ENCODE results near the gene FARP1. TPM values are rescaled to one million over a fixed set of nuclear protein-coding genes. Genes with fewer than 3 reads are reported as not detected.

Gene FARP1
- total and polyA plus RNA-seq, 2 of the 13 experiments (the other 11 are each of a cell fraction or from before 2014, with no cell fraction given), result 70.6 to 126 TPM

- no peak for TF ChIP-seq ZBTB40 (IDR thresholded peaks at IDR 0.05)
- no peak for TF ChIP-seq ZBTB40 (CRISPR knock-in tag; IDR thresholded peaks at IDR 0.05)
- TF ChIP-seq, protein P1, sequence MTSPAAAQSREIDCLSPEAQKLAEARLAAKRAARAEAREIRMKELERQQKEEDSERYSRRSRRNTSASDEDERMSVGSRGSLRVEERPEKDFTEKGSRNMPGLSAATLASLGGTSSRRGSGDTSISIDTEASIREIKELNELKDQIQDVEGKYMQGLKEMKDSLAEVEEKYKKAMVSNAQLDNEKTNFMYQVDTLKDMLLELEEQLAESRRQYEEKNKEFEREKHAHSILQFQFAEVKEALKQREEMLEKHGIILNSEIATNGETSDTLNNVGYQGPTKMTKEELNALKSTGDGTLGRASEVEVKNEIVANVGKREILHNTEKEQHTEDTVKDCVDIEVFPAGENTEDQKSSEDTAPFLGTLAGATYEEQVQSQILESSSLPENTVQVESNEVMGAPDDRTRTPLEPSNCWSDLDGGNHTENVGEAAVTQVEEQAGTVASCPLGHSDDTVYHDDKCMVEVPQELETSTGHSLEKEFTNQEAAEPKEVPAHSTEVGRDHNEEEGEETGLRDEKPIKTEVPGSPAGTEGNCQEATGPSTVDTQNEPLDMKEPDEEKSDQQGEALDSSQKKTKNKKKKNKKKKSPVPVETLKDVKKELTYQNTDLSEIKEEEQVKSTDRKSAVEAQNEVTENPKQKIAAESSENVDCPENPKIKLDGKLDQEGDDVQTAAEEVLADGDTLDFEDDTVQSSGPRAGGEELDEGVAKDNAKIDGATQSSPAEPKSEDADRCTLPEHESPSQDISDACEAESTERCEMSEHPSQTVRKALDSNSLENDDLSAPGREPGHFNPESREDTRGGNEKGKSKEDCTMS (CRISPR knock-in tag; conservative IDR thresholded peaks at IDR 0.05), result no peak
- no peak for TF ChIP-seq HNF4G (IDR thresholded peaks at IDR 0.05; ENCODE audit: borderline replicate concordance, low read depth, low read length)
- no peak for TF ChIP-seq HNF4G (CRISPR knock-in tag; IDR thresholded peaks at IDR 0.05; ENCODE audit: borderline replicate concordance, low read depth)
- no peak for TF ChIP-seq ZNF496 (CRISPR knock-in tag; IDR thresholded peaks at IDR 0.05; ENCODE audit: insufficient replicate concordance)
Observed at GRCh38 chr13:98222816-98223215, 79.9 kb downstream of the FARP1 start (continued).

Data from HepG2 (cell line).